Measurements from ENCODE around the gene ZNF397.

ZNF397 gene

DNA sequence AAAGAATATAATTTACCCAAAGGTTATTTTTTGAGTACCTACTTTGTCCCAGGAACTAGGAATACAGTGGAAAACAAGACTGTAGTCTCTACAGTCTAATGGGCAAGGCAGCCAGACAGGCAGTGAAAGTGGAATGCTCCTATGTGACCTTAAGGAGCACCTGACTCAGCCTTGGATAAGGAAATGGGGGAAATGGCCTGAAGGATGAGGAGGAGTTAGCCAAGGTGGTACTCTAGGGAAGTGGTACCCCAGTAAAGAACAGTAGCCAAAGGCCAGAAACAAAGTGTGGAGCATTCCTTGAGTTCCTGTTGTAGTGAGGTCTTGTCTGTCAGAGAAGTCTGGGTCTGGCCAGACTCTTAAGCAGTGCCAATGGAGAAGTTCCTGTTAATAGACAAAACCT, 6.0 kb downstream of the ZNF397 start:
- Histone ChIP-seq H3K4me1 (ENCODE audit: insufficient read depth, low read length) (peaks cover 10% of the 10 kb centered on the region), H3K9me3 (ENCODE audit: insufficient read depth, low read length, severe bottlenecking) (no peaks in the 10 kb centered on the region), H3K79me2 (ENCODE audit: insufficient read depth, low read length) (peaks cover 19% of the 10 kb centered on the region), H3K36me3 (ENCODE audit: insufficient read depth, low read length) (peaks cover 69% of the 10 kb centered on the region), H2AFZ (ENCODE audit: low read depth, low read length) (no peak overlapping the region), H3K27ac (ENCODE audit: low read length) (no peak overlapping the region), H3K4me2 (ENCODE audit: insufficient read depth, low read length) (no peak overlapping the region), H3K4me3 (ENCODE audit: low read depth in 1 of 2, low read length in 2 of 2) (no peak overlapping the region), H4K20me1 (ENCODE audit: insufficient read depth, low read length) (no peaks in the 10 kb centered on the region), H3K27me3 (ENCODE audit: insufficient read depth, low read length, poor library complexity) (no peaks in the 10 kb centered on the region), H3K9ac (ENCODE audit: low read depth, low read length) (no peak overlapping the region)
- DNase-seq (no peak), ATAC-seq (ENCODE audit: insufficient read depth, low read depth) (no peak)
- TF ChIP-seq EZH2 (IDR thresholded peaks at IDR 0.05; ENCODE audit: borderline replicate concordance, low read depth, low read length, severe bottlenecking) (no peak), CTCF (IDR thresholded peaks at IDR 0.05; ENCODE audit: borderline replicate concordance, extremely low read depth, low read length, poor library complexity, severe bottlenecking) (no peak)

GRCh38 chr18:35247412-35248249, 6.8 kb downstream of the ZNF397 start:
- Histone ChIP-seq H3K4me2 (ENCODE audit: insufficient read depth, low read length) (no peak overlapping the region), H3K4me1 (ENCODE audit: insufficient read depth, low read length) (peaks cover 2% of the 10 kb centered on the region; the same call in 1 of the 2 replicates), H3K9me3 (ENCODE audit: insufficient read depth, low read length, severe bottlenecking) (no peaks in the 10 kb centered on the region), H2AFZ (ENCODE audit: low read depth, low read length) (no peak overlapping the region), H3K9ac (ENCODE audit: low read depth, low read length) (no peak overlapping the region), H3K79me2 (ENCODE audit: insufficient read depth, low read length) (peaks cover 11% of the 10 kb centered on the region), H3K27ac (ENCODE audit: low read length) (no peak overlapping the region), H4K20me1 (ENCODE audit: insufficient read depth, low read length) (no peaks in the 10 kb centered on the region), H3K4me3 (ENCODE audit: low read depth in 1 of 2, low read length in 2 of 2) (no peak overlapping the region), H3K27me3 (ENCODE audit: insufficient read depth, low read length, poor library complexity) (no peaks in the 10 kb centered on the region), H3K36me3 (ENCODE audit: insufficient read depth, low read length) (peaks cover 63% of the 10 kb centered on the region)
- TF ChIP-seq CTCF (IDR thresholded peaks at IDR 0.05; ENCODE audit: borderline replicate concordance, extremely low read depth, low read length, poor library complexity, severe bottlenecking): no peak
- TF ChIP-seq EZH2 (IDR thresholded peaks at IDR 0.05; ENCODE audit: borderline replicate concordance, low read depth, low read length, severe bottlenecking): no peak
- DNase-seq (no peak), ATAC-seq (ENCODE audit: insufficient read depth, low read depth) (no peak)

DNA sequence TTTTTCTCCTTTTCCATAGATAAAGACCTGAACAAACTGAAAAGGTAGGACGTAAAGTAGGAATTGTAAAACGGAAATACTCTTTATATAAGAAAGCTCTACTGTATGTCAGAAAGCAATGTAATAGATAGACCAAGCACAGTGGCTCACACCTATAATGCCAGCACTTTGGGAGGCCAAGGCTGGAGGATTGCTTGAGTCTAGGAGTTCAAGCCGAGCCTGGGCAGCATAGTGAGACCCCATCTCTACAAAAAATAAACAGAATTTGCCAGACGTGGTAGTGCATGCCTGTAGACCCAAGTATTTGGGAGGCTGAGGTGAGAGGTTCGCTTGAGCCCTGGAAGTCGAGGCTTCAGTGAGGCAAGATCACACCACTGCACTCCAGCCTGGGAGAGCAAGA, 7.6 kb downstream of the ZNF397 start:
- H3K4me2 ChIP-seq (ENCODE audit: insufficient read depth, low read length): no peak overlapping the region
- no peaks in the 10 kb centered on the region for H3K4me1 ChIP-seq (ENCODE audit: insufficient read depth, low read length)
- DNase-seq: no peak
- H3K36me3 ChIP-seq (ENCODE audit: insufficient read depth, low read length): peaks cover 61% of the 10 kb centered on the region
- no peaks in the 10 kb centered on the region for H3K9me3 ChIP-seq (ENCODE audit: insufficient read depth, low read length, severe bottlenecking)
- no peak overlapping the region for H3K27ac ChIP-seq (ENCODE audit: low read length)
- H3K79me2 ChIP-seq (ENCODE audit: insufficient read depth, low read length): peaks cover 4% of the 10 kb centered on the region; the same call in 1 of the 2 replicates
- H3K4me3 ChIP-seq (ENCODE audit: low read depth in 1 of 2, low read length in 2 of 2): no peak overlapping the region
- no peaks in the 10 kb centered on the region for H3K27me3 ChIP-seq (ENCODE audit: insufficient read depth, low read length, poor library complexity)
- no peak overlapping the region for H2AFZ ChIP-seq (ENCODE audit: low read depth, low read length)
- H3K9ac ChIP-seq (ENCODE audit: low read depth, low read length): no peak overlapping the region
- ATAC-seq (ENCODE audit: insufficient read depth, low read depth): no peak
- H4K20me1 ChIP-seq (ENCODE audit: insufficient read depth, low read length): no peaks in the 10 kb centered on the region
- no peak for TF ChIP-seq CTCF (IDR thresholded peaks at IDR 0.05; ENCODE audit: borderline replicate concordance, extremely low read depth, low read length, poor library complexity, severe bottlenecking)
- no peak for TF ChIP-seq EZH2 (IDR thresholded peaks at IDR 0.05; ENCODE audit: borderline replicate concordance, low read depth, low read length, severe bottlenecking)

Measured in DND-41 (cell line).